Midbrain (tissue), 1 donor: ENCODE data around the gene TEKT2.

Experiments used
- DNase-seq: peaks from one replicate; lab custom pipeline; 2025; lab: John Stamatoyannopoulos, UW

Gene TEKT2

DNA sequence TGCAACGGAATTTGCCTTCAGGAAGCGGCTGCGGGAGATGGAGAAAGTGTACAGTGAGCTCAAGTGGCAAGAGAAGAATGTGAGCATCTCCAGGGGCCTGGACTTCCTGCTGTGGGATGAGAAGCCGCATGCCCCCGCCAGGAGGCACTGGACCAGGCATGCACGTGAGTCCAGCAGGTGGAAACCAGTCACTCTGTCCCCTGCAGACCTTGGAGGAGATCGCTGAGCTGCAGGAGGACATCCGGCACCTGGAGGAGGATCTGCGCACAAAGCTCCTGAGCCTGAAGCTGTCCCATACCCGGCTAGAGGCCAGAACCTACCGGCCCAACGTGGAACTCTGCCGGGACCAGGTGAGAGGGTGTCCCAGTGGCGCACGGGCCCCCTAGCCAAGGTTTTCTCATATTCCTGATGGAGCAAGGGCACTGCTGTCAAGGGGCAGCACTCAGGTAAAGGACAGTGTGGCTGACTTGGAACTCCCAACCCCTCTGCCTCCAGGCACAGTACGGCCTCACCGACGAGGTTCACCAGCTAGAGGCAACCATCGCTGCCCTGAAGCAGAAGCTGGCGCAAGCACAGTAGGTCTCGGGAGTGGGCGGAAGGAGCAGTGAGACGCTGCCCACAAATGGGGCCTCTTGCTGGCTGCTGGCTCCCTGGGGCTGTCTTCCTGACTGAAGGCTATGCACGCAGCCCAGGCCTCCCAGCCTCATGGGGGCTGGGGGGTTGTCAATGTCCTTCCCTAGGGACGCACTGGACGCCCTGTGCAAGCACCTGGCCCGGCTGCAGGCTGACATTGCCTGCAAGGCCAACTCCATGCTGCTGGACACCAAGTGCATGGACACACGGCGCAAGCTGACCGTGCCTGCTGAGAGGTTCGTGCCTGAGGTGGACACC is 3.6 kb downstream of the TEKT2 start:
- no peak for DNase-seq

DNA sequence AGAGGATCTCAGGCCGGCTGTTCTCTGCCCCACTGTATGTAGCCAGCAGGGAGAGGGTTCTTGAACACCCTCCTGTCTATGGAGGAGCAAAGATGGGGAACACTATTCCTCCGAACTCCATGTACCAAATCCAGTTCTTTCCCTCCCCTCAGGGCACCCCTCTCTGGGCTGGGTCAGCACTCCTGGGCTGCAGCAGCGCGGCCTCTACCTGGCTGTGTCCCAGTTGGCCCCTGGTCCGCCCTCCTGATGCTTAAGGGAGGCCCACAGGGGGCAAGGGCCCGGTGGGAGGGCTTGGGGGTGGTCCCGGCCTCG is 4.3 kb downstream of the TEKT2 start:
- DNase-seq: no peak

DNA sequence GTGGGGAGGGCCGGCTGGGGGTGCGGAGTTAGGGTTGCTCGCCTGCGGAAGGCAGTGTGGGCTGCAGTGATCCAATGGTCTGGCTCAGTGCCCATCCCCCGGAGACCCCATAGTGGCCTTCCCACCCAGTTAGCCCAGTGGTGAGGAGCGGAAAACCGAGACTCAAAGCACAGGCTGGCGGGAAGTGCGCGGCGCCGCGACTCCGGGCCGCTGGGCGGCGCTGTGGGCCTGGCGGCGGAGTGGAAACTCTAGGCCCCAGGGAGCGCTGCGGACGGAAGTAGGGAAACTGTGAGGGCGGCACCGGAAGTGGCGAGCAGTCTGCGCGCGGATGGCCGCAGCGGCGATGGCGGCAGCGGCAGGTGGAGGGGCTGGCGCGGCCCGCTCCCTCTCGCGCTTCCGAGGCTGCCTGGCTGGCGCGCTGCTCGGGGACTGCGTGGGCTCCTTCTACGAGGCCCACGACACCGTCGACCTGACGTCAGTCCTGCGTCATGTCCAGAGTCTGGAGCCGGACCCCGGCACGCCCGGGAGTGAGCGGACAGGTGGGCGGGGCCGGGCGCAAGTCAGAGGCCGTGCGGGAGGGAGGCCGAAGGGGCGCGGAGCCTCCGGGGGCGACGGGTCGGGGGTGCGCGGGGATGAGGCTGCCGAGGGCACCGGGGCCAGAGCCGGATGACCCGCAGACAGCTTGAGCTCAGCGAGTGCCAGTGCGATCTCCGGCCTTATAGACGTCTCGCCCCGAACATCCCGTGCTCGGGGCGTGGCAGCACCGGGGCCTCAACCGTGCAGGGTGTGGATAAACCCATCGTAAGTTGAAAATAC is 4.9 kb downstream of the TEKT2 start, which contains the start of gene ADPRS:
Gene ADPRS (plus strand): TSS at position 316 of the 816 bp plus-strand sequence. CDS start 13 bp downstream, at position 329.
- DNase-seq: peak; percentile 90

DNA sequence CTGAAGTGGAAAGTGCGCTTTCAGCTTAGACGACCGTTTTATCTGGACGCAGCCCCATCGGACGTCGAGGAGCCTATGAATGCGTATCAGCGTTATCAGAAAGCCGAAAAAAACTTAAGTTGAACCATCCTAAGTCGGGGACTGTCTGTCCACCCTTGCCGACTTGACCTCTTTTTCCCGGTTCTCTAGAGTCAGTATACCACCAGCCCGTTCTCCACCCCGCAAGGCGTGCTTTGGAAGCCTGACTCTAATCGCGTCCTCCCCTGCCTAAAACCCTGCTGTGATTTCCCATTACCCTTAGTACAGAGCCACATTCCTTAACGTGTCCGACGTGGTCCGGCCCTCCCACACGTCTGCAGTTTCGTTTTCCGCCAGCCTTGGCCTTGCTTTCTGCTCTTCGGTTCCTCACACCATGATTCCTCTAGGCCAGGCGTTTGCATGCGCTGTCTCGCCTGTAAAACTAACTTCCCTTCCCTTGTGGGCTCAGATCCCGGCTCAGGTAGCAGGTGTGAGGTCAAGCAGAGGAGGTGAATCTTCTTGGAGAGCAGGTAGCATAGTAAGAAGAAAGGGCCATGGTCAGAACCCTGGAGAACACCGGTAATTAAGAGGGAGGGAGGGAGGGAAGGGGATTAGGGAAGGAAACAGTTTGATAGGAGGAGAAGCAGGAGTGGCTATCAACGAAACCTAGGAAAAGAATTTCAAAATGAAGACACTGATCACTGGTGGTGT is 5.7 kb downstream of the TEKT2 start:
- no peak for DNase-seq

DNA sequence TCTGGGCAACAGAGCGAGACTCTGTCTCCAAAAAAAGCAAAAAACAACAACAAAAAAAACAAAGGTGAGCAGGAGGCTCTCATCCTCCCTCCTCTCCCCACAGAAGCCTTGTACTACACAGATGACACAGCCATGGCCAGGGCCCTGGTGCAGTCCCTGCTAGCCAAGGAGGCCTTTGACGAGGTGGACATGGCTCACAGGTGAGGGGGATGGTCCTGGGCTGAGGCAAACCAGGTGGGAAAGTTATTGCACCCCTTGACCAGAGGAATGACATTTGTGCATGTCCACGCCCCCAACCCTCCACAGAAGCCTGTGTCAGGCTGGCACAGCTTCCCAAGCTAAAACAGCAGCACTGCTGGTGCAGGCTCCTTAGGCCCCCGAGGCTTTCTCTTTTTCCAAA is 7.2 kb downstream of the TEKT2 start:
- DNase-seq: no peak

- DNase-seq: no peak
Observed at GRCh38 chr1:36091698-36092097, 7.8 kb downstream of the TEKT2 start.

- no peak for DNase-seq
Observed at GRCh38 chr1:36092166-36092797, 8.4 kb downstream of the TEKT2 start.

GRCh38 chr1:36092798-36093185 is 8.9 kb downstream of the TEKT2 start:
- DNase-seq: no peak

GRCh38 chr1:36093226-36093625 is 9.3 kb downstream of the TEKT2 start:
- DNase-seq: no peak

- DNase-seq: peak; percentile 86
Observed at GRCh38 chr1:36093929-36094328, 10.0 kb downstream of the TEKT2 start.

DNA sequence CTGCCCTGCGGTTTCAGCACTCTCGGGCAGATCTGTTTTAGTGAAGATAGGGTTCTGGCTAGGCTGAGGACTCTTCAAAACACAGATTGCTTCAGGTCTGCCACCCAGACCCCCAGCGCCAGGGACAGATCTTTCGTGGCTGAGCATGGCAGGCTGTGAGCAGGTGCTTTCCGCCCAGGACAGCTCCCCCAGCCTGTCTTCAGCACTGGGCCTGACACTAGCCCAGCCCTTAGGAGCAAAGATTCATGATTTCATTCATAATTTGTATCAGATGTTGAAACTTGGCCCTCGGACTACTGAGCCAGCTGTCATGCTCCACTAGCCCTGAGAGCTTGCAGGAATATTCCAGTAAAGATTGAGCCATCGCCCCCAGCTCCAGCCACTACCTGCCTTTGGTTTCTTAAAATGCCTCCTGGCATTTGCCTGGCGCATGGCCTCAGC is 10.7 kb downstream of the TEKT2 start:
- DNase-seq: no peak

DNA sequence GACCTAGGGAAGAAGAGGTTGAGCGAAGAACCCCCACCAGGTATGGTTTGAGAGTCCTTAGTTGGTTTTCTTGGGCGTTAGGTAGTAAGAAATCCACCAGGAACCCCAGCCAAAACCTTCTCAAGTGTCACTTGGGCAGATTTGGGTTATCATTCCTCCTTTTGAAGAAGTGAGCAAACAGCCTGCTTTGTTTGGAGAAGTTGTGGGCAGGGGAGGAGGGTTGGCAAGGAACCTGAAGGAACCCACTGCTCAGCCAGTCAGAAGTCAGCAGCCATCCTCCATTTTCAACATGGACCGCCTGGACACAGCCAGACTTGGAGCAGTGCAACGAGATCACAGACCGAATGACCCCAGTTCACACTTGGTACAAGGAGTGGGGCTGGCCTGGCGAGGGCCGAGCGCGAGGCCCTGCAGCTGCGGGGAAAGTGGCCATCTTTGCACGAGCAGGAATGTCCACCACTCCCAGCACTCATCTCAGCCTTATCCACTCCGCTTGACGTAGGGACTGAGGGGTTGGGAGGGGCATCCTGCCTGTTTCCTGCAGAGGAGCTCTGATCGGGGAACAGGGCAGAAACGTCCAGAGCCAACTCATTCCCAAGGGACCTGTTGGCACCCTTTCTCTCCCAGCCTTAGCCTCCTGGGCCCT is 12.0 kb downstream of the TEKT2 start:
- no peak for DNase-seq

- no peak for DNase-seq
Observed at GRCh38 chr1:36096500-36097432, 12.9 kb downstream of the TEKT2 start.

GRCh38 chr1:36097693-36098585 is 14.0 kb downstream of the TEKT2 start:
- DNase-seq: no peak

DNA sequence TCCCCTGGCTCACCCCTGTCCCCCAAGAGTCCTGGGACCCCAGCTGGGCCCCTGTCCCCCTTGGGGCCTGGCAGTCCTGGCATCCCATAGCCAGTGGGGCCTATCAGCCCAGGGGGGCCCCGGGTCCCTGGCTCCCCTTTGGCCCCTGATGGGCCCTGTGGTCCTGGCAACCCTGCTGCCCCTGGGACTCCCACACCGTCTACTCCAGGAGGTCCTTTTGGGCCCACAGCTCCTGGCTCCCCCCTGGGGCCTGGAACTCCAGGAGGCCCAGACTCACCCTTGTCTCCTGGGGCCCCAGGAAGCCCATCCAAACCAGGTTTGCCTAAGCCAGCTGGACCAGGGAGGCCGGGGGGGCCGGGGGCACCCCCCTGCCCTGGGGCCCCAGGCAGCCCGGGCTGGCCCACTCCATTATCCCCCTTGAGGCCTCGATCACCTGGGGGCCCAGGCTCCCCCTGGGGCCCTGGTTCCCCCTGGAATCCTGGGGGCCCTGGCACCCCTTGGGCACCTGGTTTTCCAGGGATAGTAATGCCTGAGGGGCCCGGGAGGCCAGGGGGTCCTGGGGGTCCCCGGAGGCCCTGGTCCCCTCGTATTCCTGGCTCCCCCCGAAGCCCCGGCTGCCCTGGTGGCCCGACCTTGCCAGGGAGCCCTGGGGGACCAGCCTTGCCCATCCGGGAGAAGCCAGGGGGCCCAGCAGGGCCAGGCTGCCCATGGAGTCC is 14.9 kb downstream of the TEKT2 start:
- DNase-seq: no peak

GRCh38 chr1:36099681-36100341 is 15.9 kb downstream of the TEKT2 start:
- DNase-seq: peak; percentile 79

DNA sequence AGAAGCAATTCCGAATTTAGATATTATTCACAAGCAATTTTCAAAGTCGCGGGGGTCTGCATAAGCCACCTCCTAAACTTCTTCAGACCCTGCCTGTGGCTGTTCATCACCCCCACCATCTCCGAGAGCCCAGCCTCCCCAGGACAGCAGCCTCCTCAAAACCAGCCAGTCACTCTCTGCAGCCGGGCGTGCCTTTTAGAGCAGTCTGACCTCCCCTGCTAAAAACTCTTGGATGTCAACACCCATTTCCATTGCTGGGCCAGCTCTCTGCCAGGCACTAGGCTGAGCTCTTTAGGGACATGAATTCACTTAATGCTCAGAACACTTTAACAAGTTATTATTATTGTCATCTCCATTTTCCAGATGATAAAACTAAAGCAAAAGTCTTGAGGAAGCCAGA is 16.5 kb downstream of the TEKT2 start:
- no peak for DNase-seq

GRCh38 chr1:36101546-36101945 is 17.7 kb downstream of the TEKT2 start:
- no peak for DNase-seq
